GM23338 (cell line): Measurements from ENCODE around the gene C15orf40. TPM values are rescaled to one million over a fixed set of nuclear protein-coding genes. Genes with fewer than 3 reads are reported as not detected.

ENCODE experiments used
- ATAC-seq: fragments of 200-7000 bp; cut with Tn5 transposase; 3 replicates; pipeline ENCODE4 v1.9.1; 2020
- DNase-seq: peaks from one replicate; pipeline ENCODE4 v3.0.0-alpha.2; 2015; ENCODE audit warnings: low spot score
- H2AFZ ChIP-seq: fragments of 200-600 bp; sonication (generic); 2 replicates; pipeline ENCODE4 v1.8.0; 2016; ENCODE audit warnings: antibody characterized with exemption, mild to moderate bottlenecking, moderate library complexity
- H3F3A ChIP-seq: fragments of 200-600 bp; sonication (generic); replicated peaks from 2 replicates; pipeline ENCODE4 v1.8.0; 2017; ENCODE audit warnings: antibody characterized with exemption, mixed run types, low read depth
- H3K27ac ChIP-seq: fragments of 200-600 bp; sonication (generic); 2 replicates; pipeline ENCODE4 v1.6.1; 2016; ENCODE audit warnings: low read depth
- H3K27me3 ChIP-seq: fragments of 200-600 bp; sonication (generic); 2 replicates; pipeline ENCODE4 v1.8.0; 2016; ENCODE audit warnings: mild to moderate bottlenecking, mixed run types, moderate library complexity; ENCODE audit not compliant: insufficient read depth
- H3K36me3 ChIP-seq: fragments of 200-600 bp; sonication (generic); 2 replicates; pipeline ENCODE4 v1.8.0; 2016; ENCODE audit warnings: mild to moderate bottlenecking; ENCODE audit not compliant: insufficient read depth
- H3K4me1 ChIP-seq: fragments of 200-600 bp; sonication (generic); 2 replicates; pipeline ENCODE4 v1.8.0; 2016; ENCODE audit warnings: mild to moderate bottlenecking, moderate library complexity; ENCODE audit not compliant: insufficient read depth
- H3K4me2 ChIP-seq: fragments of 200-600 bp; sonication (generic); 2 replicates; pipeline ENCODE4 v1.7.1; 2017; ENCODE audit warnings: mixed run types
- H3K4me3 ChIP-seq: fragments of 200-600 bp; sonication (generic); 2 replicates; pipeline ENCODE4 v1.6.1; 2016; ENCODE audit warnings: mixed run types
- H3K79me2 ChIP-seq: fragments of 200-600 bp; sonication (generic); replicated peaks from 2 replicates; pipeline ENCODE4 v1.8.0; 2017; ENCODE audit warnings: mild to moderate bottlenecking; ENCODE audit not compliant: insufficient read depth
- H3K9me2 ChIP-seq: fragments of 200-600 bp; sonication (generic); 2 replicates; pipeline ENCODE4 v1.8.0; 2017; ENCODE audit not compliant: insufficient read depth
- H4K20me1 ChIP-seq: fragments of 200-600 bp; sonication (generic); replicated peaks from 2 replicates; pipeline ENCODE4 v1.8.0; 2017; ENCODE audit warnings: mild to moderate bottlenecking; ENCODE audit not compliant: insufficient read depth
- H3K27ac Mint-ChIP-seq: 2 replicates; pipeline ENCODE4 v1.8.0; 2020; ENCODE audit warnings: inconsistent platforms, mild to moderate bottlenecking, moderate library complexity, mixed read lengths
- H3K27me3 Mint-ChIP-seq: 3 replicates; pipeline ENCODE4 v1.8.0; 2022; ENCODE audit warnings: low read depth, mild to moderate bottlenecking, moderate library complexity, mixed read lengths, inconsistent platforms; ENCODE audit not compliant: insufficient read depth, poor library complexity
- H3K36me3 Mint-ChIP-seq: 3 replicates; pipeline ENCODE4 v1.8.0; 2021; ENCODE audit warnings: low read depth, mild to moderate bottlenecking, inconsistent platforms, moderate library complexity, mixed read lengths
- H3K4me1 Mint-ChIP-seq: 3 replicates; pipeline ENCODE4 v1.8.0; 2020; ENCODE audit warnings: mild to moderate bottlenecking, inconsistent platforms, mixed read lengths
- H3K4me3 Mint-ChIP-seq: 3 replicates; pipeline ENCODE4 v1.8.0; 2021; ENCODE audit warnings: moderate library complexity, mild to moderate bottlenecking, inconsistent platforms, mixed read lengths
- H3K9me3 Mint-ChIP-seq: 3 replicates; pipeline ENCODE4 v1.8.0; 2020; ENCODE audit warnings: moderate library complexity, mild to moderate bottlenecking, inconsistent platforms, mixed read lengths
- CREB1 ChIP-seq: fragments of 250-450 bp; sonication (Bioruptor Pico); IDR thresholded peaks from 2 replicates; pipeline ENCODE4 v1.5.0; 2020; ENCODE audit warnings: low read depth, mild to moderate bottlenecking, moderate library complexity
- CTCF ChIP-seq, 2 experiments: fragments of 200-600 bp in 1 of 2; sonication (generic) in 1 of 2; conservative IDR thresholded peaks; 2 replicates each; pipeline versions ENCODE4 v1.5.1 to v1.6.1; 2016 to 2017; ENCODE audit warnings: antibody characterized with exemption in 2 of 2, low read depth in 2 of 2, mild to moderate bottlenecking in 2 of 2, moderate library complexity in 1 of 2
- ETS1 ChIP-seq: IDR thresholded peaks from 2 replicates; pipeline ENCODE4 v1.6.1; 2016; ENCODE audit warnings: antibody characterized with exemption
- NANOG ChIP-seq: IDR thresholded peaks from 2 replicates; pipeline ENCODE4 v1.6.1; 2016; ENCODE audit warnings: antibody characterized with exemption, borderline replicate concordance
- POLR2AphosphoS5 ChIP-seq: IDR thresholded peaks from 2 replicates; pipeline ENCODE4 v1.6.1; 2016; ENCODE audit warnings: antibody characterized with exemption, low read depth
- REST ChIP-seq: IDR thresholded peaks from one replicate; pipeline ENCODE4 v1.6.1; 2018; ENCODE audit warnings: antibody characterized with exemption; ENCODE audit not compliant: unreplicated experiment
- STAT1 ChIP-seq: IDR thresholded peaks from one replicate; pipeline ENCODE4 v1.6.1; 2016; ENCODE audit warnings: antibody characterized with exemption; ENCODE audit not compliant: unreplicated experiment
- ZNF462 ChIP-seq: fragments of 250-450 bp; sonication (Bioruptor Pico); IDR thresholded peaks from 2 replicates; pipeline ENCODE4 v1.5.0; 2020; ENCODE audit warnings: mild to moderate bottlenecking, moderate library complexity
- polyA plus RNA-seq: library from polyadenylated mRNA; unstranded; fragments of >200 nt; fragmentation: Nextera tagmentation; extraction: Ambion mirVana; gene quantifications from 2 replicates; pipeline ENCODE4 v1.2.1, GENCODE V29; 2016
- total RNA-seq: library from RNA; depleted of rRNA; stranded (reverse); fragments of >200 nt; shearing (Covaris generic); gene quantifications from 2 replicates; pipeline ENCODE4 v1.2.3, GENCODE V29; 2014

The C15orf40 gene
- total and polyA plus RNA-seq, 2 experiments from 2014 or later, result 7.3 to 26.3 TPM

GRCh38 chr15:83053151-83053550 is 41.7 kb upstream of the C15orf40 start (continued):
- TF ChIP-seq NANOG, result no peak
- TF ChIP-seq ETS1, result no peak
- no peak for TF ChIP-seq REST

- no peaks in the 10 kb centered on the region for H3K27me3 ChIP-seq
- no peak overlapping the region for H3K27ac ChIP-seq
- no peak overlapping the region for H3K4me2 ChIP-seq
- no peak overlapping the region for H2AFZ ChIP-seq
- DNase-seq, result no peak
- Mint-ChIP-seq H3K36me3 (peaks cover 29% of the 10 kb centered on the region), H3K4me1 (peaks cover 3% of the 10 kb centered on the region; the same call in 1 of the 3 replicates), H3K27me3 (peaks cover 2% of the 10 kb centered on the region), H3K9me3 (no peaks in the 10 kb centered on the region), H3K4me3 (no peak overlapping the region), H3K27ac (no peak overlapping the region)
- no peak overlapping the region for H3K4me3 ChIP-seq
- H3F3A ChIP-seq, result no peaks in the 10 kb centered on the region
- ATAC-seq, result no peak
- peaks cover 14% of the 10 kb centered on the region for H3K36me3 ChIP-seq
- H3K9me2 ChIP-seq, result no peaks in the 10 kb centered on the region
- no peaks in the 10 kb centered on the region for H3K4me1 ChIP-seq
- peaks cover 62% of the 10 kb centered on the region for H4K20me1 ChIP-seq
- peaks cover 90% of the 10 kb centered on the region for H3K79me2 ChIP-seq
- TF ChIP-seq CREB1 (CRISPR knock-in tag) (no peak), CTCF (conservative IDR thresholded peaks at IDR 0.05; ENCODE audit: low read depth in 2 of 2) (no peak), STAT1 (no peak), ZNF462 (CRISPR knock-in tag) (no peak), POLR2AphosphoS5 (no peak), REST (no peak)
Observed at GRCh38 chr15:83046558-83047127, 35.2 kb upstream of the C15orf40 start.
